K562 treated with DMSO at 1 percent for 4 hours (cell line): ENCODE measurements around the gene ZNF776. TPM values are rescaled to one million over a fixed set of nuclear protein-coding genes. Genes with fewer than 3 reads are reported as not detected.

Source experiments
- total RNA-seq: library from RNA; unstranded; fragments of 300-600 nt; gene quantifications from 2 replicates; pipeline ENCODE4 v1.2.3, GENCODE V29; 2022; ENCODE audit not compliant: insufficient read depth

ZNF776 gene
- 5.8 and 7.1 TPM in 2 replicates for total RNA-seq

GRCh38 chr19:57746580-57747471 lies at the start of gene ZNF776:
TSS of gene ZNF776 (plus strand) at chr19:57746815. CDS start at chr19:57747059, 244 bp downstream.

GRCh38 chr19:57708641-57709361 lies 37.8 kb upstream of the ZNF776 start, which contains the start of gene ZNF154:
TSS of gene ZNF154 (minus strand) at chr19:57709204. CDS start at chr19:57708971, 233 bp downstream.

GRCh38 chr19:57769345-57770131 lies 22.9 kb downstream of the ZNF776 start, which contains the start of gene ZNF586:
TSS of gene ZNF586 (plus strand) at chr19:57769676. CDS start at chr19:57769843, 167 bp downstream.

Other genes with a start within 250 kb of the ZNF776 start
- 0.31 and 5.2 TPM in 2 replicates for gene ZNF773, start 246.9 kb upstream of the ZNF776 start, total RNA-seq
- 0.29 TPM in 1 of 2 replicates, not detected in the other for gene ZNF549, start 219.5 kb upstream of the ZNF776 start, total RNA-seq
- gene ZNF550, start 187.0 kb upstream of the ZNF776 start, total RNA-seq = 2.7 and 6.8 TPM in 2 replicates
- gene ZNF416, start 167.9 kb upstream of the ZNF776 start, total RNA-seq = 1.1 TPM in 2 replicates
- 1.0 TPM in 1 of 2 replicates, not detected in the other for gene ZIK1, start 162.7 kb upstream of the ZNF776 start, total RNA-seq
- 1.8 and 7.1 TPM in 2 replicates for gene ZNF530, start 146.9 kb upstream of the ZNF776 start, total RNA-seq
- 5.9 and 9.4 TPM in 2 replicates for gene ZNF134, start 132.6 kb upstream of the ZNF776 start, total RNA-seq
- 3.6 and 9.4 TPM in 2 replicates for gene ZNF211, start 113.6 kb upstream of the ZNF776 start, total RNA-seq
- gene ZSCAN4, start 77.9 kb upstream of the ZNF776 start, total RNA-seq = not detected in 2 replicates
- gene ZNF551, start 64.8 kb upstream of the ZNF776 start, total RNA-seq = 1.8 and 2.2 TPM in 2 replicates
- gene ZNF154, start 37.6 kb upstream of the ZNF776 start, total RNA-seq = not detected in 2 replicates
- 1.2 and 3.0 TPM in 2 replicates for gene ZNF671, start 19.2 kb upstream of the ZNF776 start, total RNA-seq
- gene ZNF586, start 22.9 kb downstream of the ZNF776 start, total RNA-seq = 1.4 and 1.7 TPM in 2 replicates
- gene ZNF552, start 68.1 kb downstream of the ZNF776 start, total RNA-seq = 2.2 and 6.9 TPM in 2 replicates
- gene ZNF587B, start 83.5 kb downstream of the ZNF776 start, total RNA-seq = 3.3 and 3.9 TPM in 2 replicates
- gene ZNF587, start 103.0 kb downstream of the ZNF776 start, total RNA-seq = 6.8 and 7.0 TPM in 2 replicates
- gene ZNF814, start 142.2 kb downstream of the ZNF776 start, total RNA-seq = 1.8 and 3.0 TPM in 2 replicates
- 1.7 and 7.3 TPM in 2 replicates for gene ZNF417, start 169.8 kb downstream of the ZNF776 start, total RNA-seq
- gene ZNF418, start 188.6 kb downstream of the ZNF776 start, total RNA-seq = not detected in 2 replicates
- not detected in 2 replicates for gene ZNF256, start 200.9 kb downstream of the ZNF776 start, total RNA-seq
- not detected in 2 replicates for gene C19orf18, start 227.7 kb downstream of the ZNF776 start, total RNA-seq